Stimulated activated CD8-positive, alpha-beta memory T cell treated with anti-CD3 and anti-CD28 coated beads, Interleukin-12 subunit alpha, Interleukin-12 subunit beta, amount 100 ng/mL, for 24 hours (primary cell): Measurements from ENCODE around the gene PDK1.

Experiments
- DNase-seq: peaks from one replicate; pipeline ENCODE4 v3.0.0-alpha.2; 2020; ENCODE audit errors: extremely low read depth

The PDK1 gene

GRCh38 chr2:172597176-172597842, 41.4 kb downstream of the PDK1 start:
- DNase-seq, result no peak

- DNase-seq, result no peak
Measured at GRCh38 chr2:172599947-172600346, 44.1 kb downstream of the PDK1 start.

GRCh38 chr2:172600557-172601008, 44.7 kb downstream of the PDK1 start:
- DNase-seq, result no peak

GRCh38 chr2:172606285-172606684, 50.4 kb downstream of the PDK1 start:
- no peak for DNase-seq

GRCh38 chr2:172607379-172607928, 51.6 kb downstream of the PDK1 start:
- DNase-seq, result no peak

GRCh38 chr2:172609488-172609887, 53.6 kb downstream of the PDK1 start:
- DNase-seq, result no peak

GRCh38 chr2:172612051-172612450, 56.2 kb downstream of the PDK1 start:
- DNase-seq, result no peak

GRCh38 chr2:172613040-172613439, 57.1 kb downstream of the PDK1 start:
- DNase-seq, result no peak

- DNase-seq, result no peak
Measured at GRCh38 chr2:172613615-172614231, 57.8 kb downstream of the PDK1 start.

- DNase-seq, result no peak
Measured at GRCh38 chr2:172614932-172615331, 59.0 kb downstream of the PDK1 start.

- DNase-seq, result no peak
Measured at GRCh38 chr2:172615727-172616261, 59.9 kb downstream of the PDK1 start.

- no peak for DNase-seq
Measured at GRCh38 chr2:172617115-172617514, 61.2 kb downstream of the PDK1 start.

GRCh38 chr2:172623249-172623965, 67.5 kb downstream of the PDK1 start:
- DNase-seq, result no peak

GRCh38 chr2:172624996-172625395, 69.1 kb downstream of the PDK1 start:
- no peak for DNase-seq

- no peak for DNase-seq
Measured at GRCh38 chr2:172627181-172627580, 71.3 kb downstream of the PDK1 start.

- no peak for DNase-seq
Measured at GRCh38 chr2:172628085-172628484, 72.2 kb downstream of the PDK1 start.

GRCh38 chr2:172629586-172629985, 73.7 kb downstream of the PDK1 start:
- no peak for DNase-seq

- DNase-seq, result no peak
Measured at GRCh38 chr2:172630181-172630580, 74.3 kb downstream of the PDK1 start.

GRCh38 chr2:172634477-172634876, 78.6 kb downstream of the PDK1 start:
- no peak for DNase-seq

GRCh38 chr2:172635548-172635947, 79.7 kb downstream of the PDK1 start:
- no peak for DNase-seq

- DNase-seq, result no peak
Measured at GRCh38 chr2:172639256-172639655, 83.4 kb downstream of the PDK1 start.

GRCh38 chr2:172639823-172640222, 83.9 kb downstream of the PDK1 start:
- DNase-seq, result no peak
